Heart left ventricle (tissue), 16 donors: ENCODE data around the gene SLC8A3. TPM values are rescaled to one million over a fixed set of nuclear protein-coding genes. Genes with fewer than 3 reads are reported as not detected.
A peak's percentile ranks its signal among the peaks of the same experiment; 100 is the strongest.

Source experiments
- ATAC-seq, 4 donors: fragments of 200-7000 bp; cut with Tn5 transposase; one replicate each; pipeline ENCODE4 v1.9.1; 2020 to 2022; ENCODE audit warnings: moderate library complexity in 4 of 4, mild to moderate bottlenecking in 3 of 4, moderate number of reproducible peaks in 1 of 4
- DNase-seq, 5 donors: peaks; one replicate each; pipeline ENCODE4 v3.0.0-alpha.2; 2020
- H3K27ac ChIP-seq, 12 donors: fragments of 200-600 bp; sonication (generic) in 4 of 12; one replicate each; pipeline versions ENCODE4 v1.5.0 to v1.8.0; 2016 to 2022; ENCODE audit warnings: mild to moderate bottlenecking in 2 of 12
- H3K27me3 ChIP-seq, 9 donors: fragments of 200-600 bp; sonication (generic) in 2 of 9; one replicate each; pipeline versions ENCODE4 v1.5.1 to v1.8.0; 2016 to 2022; ENCODE audit warnings: mild to moderate bottlenecking in 3 of 9
- H3K36me3 ChIP-seq, 9 donors: fragments of 200-600 bp; sonication (generic) in 2 of 9; one replicate each; pipeline versions ENCODE4 v1.5.0 to v1.8.0; 2018 to 2022; ENCODE audit warnings: mild to moderate bottlenecking in 2 of 9
- H3K4me1 ChIP-seq, 12 donors: fragments of 200-600 bp; sonication (generic) in 4 of 12; one replicate each; pipeline versions ENCODE4 v1.5.0 to v1.8.0; 2016 to 2022; ENCODE audit warnings: mild to moderate bottlenecking in 3 of 12
- H3K4me3 ChIP-seq, 12 donors: fragments of 200-600 bp; sonication (generic) in 4 of 12; one replicate each; pipeline versions ENCODE4 v1.5.0 to v1.8.0; 2017 to 2022; ENCODE audit warnings: mild to moderate bottlenecking in 9 of 12, moderate library complexity in 4 of 12
- H3K9me3 ChIP-seq, 12 donors: fragments of 200-600 bp; sonication (generic) in 4 of 12; one replicate each; pipeline versions ENCODE4 v1.5.0 to v1.8.0; 2016 to 2022; ENCODE audit warnings: mild to moderate bottlenecking in 1 of 12
- POLR2A ChIP-seq, 2 donors: fragments of 450-650 bp; IDR thresholded peaks; one replicate each; pipeline ENCODE4 v1.6.1; 2017; ENCODE audit warnings: antibody characterized with exemption in 2 of 2, mild to moderate bottlenecking in 2 of 2, moderate library complexity in 2 of 2
- WGBS, 4 donors: extraction: QIAGEN DNeasy Blood & Tissue Kit in 2 of 4; methylation state at CpG; one replicate each; pipeline versions ENCODE4 v1.1.5 to v1.1.7; 2013 to 2018; 5-methylcytosine and 5-hydroxymethylcytosine counted together
- intact Hi-C, 10 donors: fragments of 100-400 bp; cut with DNase I; formaldehyde crosslinking; loops; one replicate each; pipeline versions ENCODE4 v1.11.1 to v1.14.2; 2022
- polyA plus RNA-seq, 2 donors: library from polyadenylated mRNA; stranded (reverse); fragments of 200-250 nt; gene quantifications; one replicate each; pipeline ENCODE4 v1.2.3, GENCODE V29; 2013
- total RNA-seq, 9 donors: library from RNA; depleted of rRNA in 2 of 9; stranded (reverse); fragments of >200 nt in 2 of 9; fragmentation: NEBNext Ultra II Directional in 3 of 9; extraction: Animal tissue kit (Norgen Biotek cat#: 25700) in 3 of 9; gene quantifications; one replicate each; pipeline versions ENCODE4 v1.1.0 to v1.2.4, GENCODE V29; 2016 to 2023
- TF ChIP-seq, protein P1 (sequence below), 12 donors: fragments of 200-600 bp; sonication (generic) in 4 of 12; IDR thresholded peaks; one replicate each; pipeline versions ENCODE4 v1.5.0 to v1.8.0; 2018 to 2022; ENCODE audit warnings: antibody characterized with exemption in 12 of 12, mild to moderate bottlenecking in 5 of 12
- donor health status: ischemic (EF 13 %, LVEDD 7.1; RV severe dilation, severe dysfunction).
- donor health status: healthy with polysubstance abuse.
- donor health status: DM: no; HTN: yes; CAD: no.
- donor health status: DM: no; HTN: no; CAD: no.
- donor health status: ischemic (EF 25% LVEDD 6.9; RV normal size, moderate dysfunction).
- donor health status: ischemic (EF 25% LVEDD 5.7; RV mildly dilated, moderate dysfunction).
- donor health status: healthy.
- donor health status: DM: yes; HTN: yes; CAD: no.
- donor health status: ischemic (EF 35%, LVEDD 5.7; RV mildly dilated, moderate dysfunction).
- donor health status: nonischemic (EF 11% LVEDD 7.7; RV severe dilation, severe dysfunction).
- donor health status: DM: yes; HTN: yes; CAD: no.
- donor health status: PGD.
- donor health status: ischemic (EF 29% LVEDD 5.4; RV normal size, mild dysfunction).
- donor health status: nonischemic (EF 23%, LVEDD 6.1; RV moderate dilation, normal function).

Gene SLC8A3
- total and polyA plus RNA-seq, 11 donors, result 0.03 to 0.23 (median 0.11) TPM; not detected in 6

DNA sequence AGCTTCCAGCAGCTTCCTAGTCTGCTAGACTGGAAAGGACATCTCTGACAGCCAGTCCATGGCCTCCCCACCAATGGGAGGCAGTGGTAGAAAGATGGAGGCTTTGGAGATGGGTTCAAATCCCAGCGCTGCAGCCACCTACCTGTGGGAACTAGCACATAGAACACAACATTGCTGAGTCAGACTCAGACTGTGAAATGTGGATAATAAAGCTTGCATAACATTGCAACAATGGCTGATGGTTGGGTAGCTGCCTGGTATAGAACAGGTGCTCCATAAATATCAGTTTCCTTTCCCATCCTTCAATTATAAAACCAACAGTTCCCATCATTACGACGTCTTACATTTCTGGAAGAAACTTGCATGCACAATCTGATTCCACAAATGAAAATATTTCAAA is 94.6 kb downstream of the SLC8A3 start:
- no peaks in the 10 kb centered on the region for H3K36me3 ChIP-seq
- no peak overlapping the region for H3K4me3 ChIP-seq
- H3K27ac ChIP-seq, result no peak overlapping the region
- no peak for TF ChIP-seq POLR2A (IDR thresholded peaks at IDR 0.05)
- TF ChIP-seq, protein P1, sequence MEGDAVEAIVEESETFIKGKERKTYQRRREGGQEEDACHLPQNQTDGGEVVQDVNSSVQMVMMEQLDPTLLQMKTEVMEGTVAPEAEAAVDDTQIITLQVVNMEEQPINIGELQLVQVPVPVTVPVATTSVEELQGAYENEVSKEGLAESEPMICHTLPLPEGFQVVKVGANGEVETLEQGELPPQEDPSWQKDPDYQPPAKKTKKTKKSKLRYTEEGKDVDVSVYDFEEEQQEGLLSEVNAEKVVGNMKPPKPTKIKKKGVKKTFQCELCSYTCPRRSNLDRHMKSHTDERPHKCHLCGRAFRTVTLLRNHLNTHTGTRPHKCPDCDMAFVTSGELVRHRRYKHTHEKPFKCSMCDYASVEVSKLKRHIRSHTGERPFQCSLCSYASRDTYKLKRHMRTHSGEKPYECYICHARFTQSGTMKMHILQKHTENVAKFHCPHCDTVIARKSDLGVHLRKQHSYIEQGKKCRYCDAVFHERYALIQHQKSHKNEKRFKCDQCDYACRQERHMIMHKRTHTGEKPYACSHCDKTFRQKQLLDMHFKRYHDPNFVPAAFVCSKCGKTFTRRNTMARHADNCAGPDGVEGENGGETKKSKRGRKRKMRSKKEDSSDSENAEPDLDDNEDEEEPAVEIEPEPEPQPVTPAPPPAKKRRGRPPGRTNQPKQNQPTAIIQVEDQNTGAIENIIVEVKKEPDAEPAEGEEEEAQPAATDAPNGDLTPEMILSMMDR (IDR thresholded peaks at IDR 0.05), result no peak
- DNase-seq, result no peak
- peaks cover 0 to 43% (median 14%) of the 10 kb centered on the region in 9 donors for H3K27me3 ChIP-seq
- 85 to 97% (median 90%) methylated on average over 3 of the region's 3 CpGs for WGBS, 4 donors
- peaks cover 0 to 8% (median 0%) of the 10 kb centered on the region in 12 donors for H3K4me1 ChIP-seq
- intact Hi-C loops, result loop anchor here in 1 of 10 donors (5.0 kb wide), 1 partner anchor 223 kb away; no protein-coding TSS in a partner anchor
- no peak for ATAC-seq
- no peaks in the 10 kb centered on the region for H3K9me3 ChIP-seq

DNA sequence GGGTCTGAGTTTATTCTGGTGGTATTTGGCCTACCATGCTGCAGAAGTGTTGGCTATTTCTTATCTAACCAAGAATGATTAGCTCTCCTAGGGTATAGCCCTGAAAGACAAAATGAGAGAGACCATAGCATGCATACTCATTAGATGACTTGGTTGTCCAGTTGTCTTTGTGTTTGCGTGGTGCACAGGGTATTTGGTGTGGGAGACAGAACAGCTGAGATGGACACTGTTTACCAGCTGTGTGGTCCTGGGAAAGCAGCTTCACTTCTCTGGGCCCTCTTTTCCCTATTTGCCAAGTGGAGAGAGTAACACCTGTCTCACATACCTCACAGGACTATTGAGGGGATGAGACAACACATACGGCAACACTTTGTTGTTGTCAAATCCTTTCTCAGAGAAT is 95.6 kb downstream of the SLC8A3 start:
- WGBS, 4 donors, result 48 to 69% (median 58%) methylated on average over 2 of the region's 2 CpGs
- TF ChIP-seq, protein P1 (IDR thresholded peaks at IDR 0.05), result no peak

DNA sequence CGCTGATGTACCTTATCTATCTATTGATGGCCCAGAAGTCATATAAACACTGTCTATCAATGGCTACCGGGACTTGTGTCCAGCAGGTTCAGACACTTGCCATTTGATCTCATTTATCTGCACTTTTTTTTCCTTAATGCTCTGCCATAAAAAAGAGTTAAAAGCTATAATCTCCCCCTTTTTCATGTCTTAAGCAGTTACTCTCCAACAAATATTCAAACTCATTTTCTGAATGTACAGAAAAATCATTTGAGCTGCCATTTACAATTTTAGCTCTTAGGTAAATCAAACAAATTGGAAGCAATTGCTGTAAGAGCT is 101.4 kb downstream of the SLC8A3 start:
- Histone ChIP-seq H3K36me3 (no peaks in the 10 kb centered on the region), H3K9me3 (no peaks in the 10 kb centered on the region), H3K4me1 (no peaks in the 10 kb centered on the region), H3K4me3 (no peak overlapping the region), H3K27me3 (peaks cover 0 to 51% (median 2%) of the 10 kb centered on the region in 9 donors), H3K27ac (no peak overlapping the region)
- ATAC-seq, result no peak
- 6 to 19% (median 11%) methylated on average over 2 of the region's 2 CpGs for WGBS, 4 donors
- TF ChIP-seq POLR2A (IDR thresholded peaks at IDR 0.05), result no peak
- TF ChIP-seq, protein P1 (IDR thresholded peaks at IDR 0.05), result peak in 1 of 12 donors; percentile 5
- no peak for DNase-seq
- intact Hi-C loops, result loop anchor here in 5 of 10 donors (5.0 to 10.0 kb wide), 3 partner anchors 227 to 477 kb away; no protein-coding TSS in a partner anchor

More for the DNA sequence above, 95.6 kb downstream of the SLC8A3 start:
- intact Hi-C loops, result loop anchor here in 1 of 10 donors (5.0 kb wide), 1 partner anchor 224 kb away; no protein-coding TSS in a partner anchor
- no peak for ATAC-seq
- Histone ChIP-seq H3K4me1 (peaks cover 0 to 6% (median 0%) of the 10 kb centered on the region in 12 donors), H3K4me3 (no peak overlapping the region), H3K27me3 (peaks cover 0 to 40% (median 10%) of the 10 kb centered on the region in 9 donors), H3K9me3 (no peaks in the 10 kb centered on the region), H3K27ac (no peak overlapping the region), H3K36me3 (no peaks in the 10 kb centered on the region)
- DNase-seq, result no peak

DNA sequence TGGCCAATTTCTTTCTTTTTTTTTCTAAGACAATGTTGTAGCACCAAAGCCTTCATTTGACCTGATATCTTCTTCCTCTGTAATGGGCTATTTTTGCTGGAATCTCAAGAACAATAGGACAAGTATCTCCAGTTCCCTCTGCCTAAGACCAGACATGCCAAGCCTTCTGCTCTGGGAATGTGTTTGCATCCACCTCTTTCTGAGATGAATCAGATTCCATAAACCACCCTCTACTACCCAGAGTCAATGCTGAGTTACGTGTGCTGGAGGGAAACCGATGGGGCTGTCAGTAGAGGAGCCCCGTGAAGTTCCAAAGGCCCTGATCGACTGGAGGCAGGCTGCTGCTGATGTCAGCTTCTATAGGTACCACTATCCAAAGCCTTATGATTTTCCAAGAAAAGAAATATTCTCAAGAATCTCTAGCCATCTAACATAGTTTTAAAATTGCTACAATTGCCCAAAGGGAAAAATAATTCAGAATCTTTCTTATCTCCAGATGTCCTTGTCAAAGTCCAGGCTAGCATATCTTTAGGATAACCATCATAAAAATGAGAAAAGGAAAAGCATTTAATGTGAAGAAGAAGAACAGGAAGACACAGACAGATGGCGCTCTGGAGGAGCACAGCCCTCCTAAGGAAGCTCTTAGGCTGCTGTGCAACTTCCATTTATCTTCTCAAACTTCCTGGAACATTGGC is 101.9 kb downstream of the SLC8A3 start:
- DNase-seq (no peak), ATAC-seq (peak in 1 of 4 donors; percentile 38)
- intact Hi-C loops, result loop anchor here in 5 of 10 donors (5.0 to 10.0 kb wide), 3 partner anchors 228 to 478 kb away; no protein-coding TSS in a partner anchor

More for the DNA sequence above, 101.9 kb downstream of the SLC8A3 start:
- WGBS, 4 donors, result 28 to 36% (median 33%) methylated on average over 5 of the region's 5 CpGs
- no peak for TF ChIP-seq POLR2A (IDR thresholded peaks at IDR 0.05)
- TF ChIP-seq, protein P1 (IDR thresholded peaks at IDR 0.05), result peak in 10 of 12 donors; percentile 30 to 55 (median 46)
- Histone ChIP-seq H3K27ac (no peak overlapping the region), H3K4me1 (no peaks in the 10 kb centered on the region), H3K4me3 (no peak overlapping the region), H3K36me3 (no peaks in the 10 kb centered on the region), H3K9me3 (no peaks in the 10 kb centered on the region), H3K27me3 (peaks cover 0 to 52% (median 1%) of the 10 kb centered on the region in 9 donors)
